GM21390 (cell line): ENCODE data around the gene CCDC136.

Experiments used
- ATAC-seq: cut with Tn5 transposase; IDR thresholded peaks from one replicate; pipeline ENCODE4 v1.9.1; 2021; ENCODE audit not compliant: unreplicated experiment

CCDC136 gene

DNA sequence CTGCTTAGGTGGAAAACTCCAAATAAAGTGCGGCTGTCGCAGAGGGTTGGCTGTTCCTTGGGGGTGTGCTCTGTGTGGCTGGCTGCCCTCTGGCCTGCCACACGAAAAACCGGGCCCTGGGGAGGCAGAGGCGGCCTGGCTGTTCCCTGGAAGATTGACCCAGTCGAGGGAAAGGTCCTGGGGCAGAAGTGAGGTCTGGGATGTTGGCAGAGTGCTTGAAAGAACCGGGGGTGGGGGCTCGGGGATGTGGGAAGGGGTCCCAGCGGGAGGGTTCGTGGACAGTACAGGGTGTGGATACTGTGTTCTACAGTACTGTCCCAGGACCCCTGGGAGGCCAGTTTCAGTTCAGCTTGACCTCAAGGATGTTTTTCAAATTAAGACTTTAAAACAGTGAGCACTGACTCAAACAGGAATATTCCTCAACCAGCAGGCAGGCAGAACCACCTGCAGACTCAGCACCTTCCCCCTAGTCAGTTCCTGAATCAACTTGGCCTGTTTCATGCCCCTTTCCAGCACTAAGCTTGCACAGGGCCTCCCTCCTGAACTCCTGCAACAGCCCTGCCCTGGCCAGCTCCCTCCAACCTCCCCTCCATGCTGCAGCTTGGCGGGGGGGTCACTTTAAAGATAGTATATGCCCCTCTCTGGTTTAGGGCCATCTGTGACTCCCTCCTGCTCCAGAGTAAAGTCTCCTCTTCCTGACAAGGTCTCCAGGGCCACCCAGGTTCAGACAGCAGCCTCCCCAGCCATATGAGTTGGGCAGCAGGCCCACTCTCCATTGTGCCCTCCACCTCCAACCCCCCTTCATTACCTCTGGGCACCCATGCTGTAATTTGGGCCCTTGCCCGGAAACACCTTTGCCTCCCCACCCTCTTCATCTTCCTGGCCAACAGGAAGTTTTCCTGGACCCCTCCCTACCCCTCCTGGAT is 67.7 kb downstream of the CCDC136 start:
- ATAC-seq = no peak

- no peak for ATAC-seq
Measured at GRCh38 chr7:128860158-128861073, 68.6 kb downstream of the CCDC136 start.

- no peak for ATAC-seq
Measured at GRCh38 chr7:128861957-128862570, 70.3 kb downstream of the CCDC136 start.

DNA sequence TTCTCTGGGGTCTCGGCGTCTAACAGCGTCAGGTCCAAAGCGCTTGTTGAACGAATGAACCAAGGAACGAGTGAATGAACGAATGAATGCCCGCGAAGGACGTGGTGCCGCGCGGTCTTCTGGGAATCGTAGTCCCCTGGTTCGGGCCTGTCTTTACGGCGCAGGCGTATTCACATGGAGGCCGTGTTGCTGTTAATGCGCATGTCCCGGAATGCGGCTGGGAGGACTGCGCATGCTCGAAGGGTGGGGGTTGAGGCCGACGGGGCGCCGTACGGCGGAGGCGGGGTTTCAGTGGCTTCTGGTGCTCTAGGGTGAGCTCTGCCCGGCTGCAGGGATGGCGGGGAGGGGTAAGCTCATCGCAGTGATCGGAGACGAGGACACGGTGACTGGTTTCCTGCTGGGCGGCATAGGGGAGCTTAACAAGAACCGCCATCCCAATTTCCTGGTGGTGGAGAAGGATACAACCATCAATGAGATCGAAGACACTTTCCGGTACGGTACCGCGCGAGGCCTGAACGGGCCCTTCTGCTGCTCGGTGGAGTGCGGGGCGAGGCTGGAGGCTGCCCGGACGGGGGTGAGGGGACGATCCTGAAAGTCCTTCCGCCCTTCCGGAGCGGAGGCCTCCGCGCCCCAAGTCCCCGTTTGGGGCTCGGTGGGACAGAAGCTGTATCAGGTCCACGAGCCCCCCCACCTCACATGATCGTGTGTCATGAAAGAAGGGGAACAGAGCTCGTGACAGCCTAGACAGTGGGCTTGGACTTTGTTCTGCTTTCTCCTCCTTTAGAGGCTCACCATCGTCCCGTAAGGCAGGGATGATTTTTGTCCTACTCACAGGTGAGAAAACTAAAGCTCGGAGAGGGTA is 71.0 kb downstream of the CCDC136 start, which contains the start of gene ATP6V1F:
ATP6V1F (plus strand) TSS at position 286 of the 862 bp plus-strand sequence; CDS start at position 335, 49 bp downstream.
- ATAC-seq = peak; percentile 78

DNA sequence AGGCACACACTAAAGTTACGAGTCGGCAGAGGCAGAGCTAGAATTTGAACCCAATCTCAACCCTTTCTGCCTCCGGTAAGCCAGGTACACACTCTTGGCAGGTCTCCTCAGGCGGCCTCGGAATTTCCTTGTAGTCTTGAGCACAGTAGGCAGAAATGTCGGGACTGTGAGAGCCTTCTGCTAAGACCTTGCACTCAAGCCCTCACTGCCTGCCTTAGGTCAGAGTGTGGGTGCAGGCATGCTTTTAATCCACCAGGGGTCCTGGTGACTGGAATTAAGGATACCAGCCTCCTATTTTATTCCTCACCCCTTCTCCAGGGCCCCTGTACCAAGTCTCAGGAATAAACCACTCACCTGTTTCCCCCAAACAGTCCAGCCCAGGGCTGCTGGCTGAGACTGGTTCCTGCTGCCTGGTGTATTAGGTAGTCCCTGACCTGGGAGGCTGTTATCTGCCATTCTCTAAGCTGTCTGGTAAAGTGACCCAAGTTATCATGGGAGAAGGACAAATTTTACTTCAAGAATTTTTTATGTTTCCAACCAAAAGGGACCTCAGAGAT is 71.7 kb downstream of the CCDC136 start:
- peak; percentile 47 for ATAC-seq

- no peak for ATAC-seq
Measured at GRCh38 chr7:128865303-128865702, 73.5 kb downstream of the CCDC136 start.

DNA sequence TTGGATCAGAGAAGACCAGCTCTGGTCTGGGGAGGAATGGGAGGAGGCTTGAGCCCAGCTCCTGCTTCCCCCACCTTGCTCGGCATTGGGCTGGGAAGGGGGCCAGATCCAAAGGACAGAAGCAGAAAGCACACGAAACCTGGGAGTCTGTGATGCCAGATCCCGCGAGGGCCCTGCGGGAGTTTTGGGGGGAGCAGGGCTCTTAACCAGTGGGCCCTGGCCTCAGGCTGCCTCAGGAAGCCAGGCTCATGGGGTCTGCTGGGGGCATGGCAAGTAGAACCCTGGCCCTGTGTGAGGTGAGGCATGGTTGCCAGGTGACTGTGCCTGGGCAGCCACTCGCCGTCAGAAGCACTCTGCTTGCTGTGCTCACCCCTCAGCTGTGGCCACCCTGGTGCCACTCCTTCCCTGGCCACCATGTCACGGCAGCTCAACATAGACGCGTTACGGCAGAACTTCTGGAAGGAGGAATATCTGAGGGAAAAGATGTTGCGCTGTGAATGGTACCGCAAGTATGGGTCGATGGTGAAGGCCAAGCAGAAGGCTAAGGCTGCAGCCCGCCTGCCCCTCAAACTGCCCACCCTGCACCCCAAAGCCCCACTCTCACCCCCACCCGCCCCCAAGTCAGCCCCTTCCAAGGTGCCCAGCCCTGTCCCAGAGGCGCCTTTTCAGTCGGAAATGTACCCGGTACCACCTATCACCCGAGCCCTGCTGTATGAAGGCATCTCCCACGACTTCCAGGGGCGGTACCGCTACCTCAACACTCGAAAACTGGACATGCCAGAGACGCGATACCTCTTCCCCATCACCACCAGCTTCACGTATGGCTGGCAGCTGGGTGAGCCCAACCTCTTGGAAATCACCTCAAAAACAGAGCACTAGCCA is 74.5 kb downstream of the CCDC136 start:
- no peak for ATAC-seq

- ATAC-seq = no peak
Measured at GRCh38 chr7:128867241-128867640, 75.5 kb downstream of the CCDC136 start.

GRCh38 chr7:128867842-128868623 is 76.3 kb downstream of the CCDC136 start:
- no peak for ATAC-seq

DNA sequence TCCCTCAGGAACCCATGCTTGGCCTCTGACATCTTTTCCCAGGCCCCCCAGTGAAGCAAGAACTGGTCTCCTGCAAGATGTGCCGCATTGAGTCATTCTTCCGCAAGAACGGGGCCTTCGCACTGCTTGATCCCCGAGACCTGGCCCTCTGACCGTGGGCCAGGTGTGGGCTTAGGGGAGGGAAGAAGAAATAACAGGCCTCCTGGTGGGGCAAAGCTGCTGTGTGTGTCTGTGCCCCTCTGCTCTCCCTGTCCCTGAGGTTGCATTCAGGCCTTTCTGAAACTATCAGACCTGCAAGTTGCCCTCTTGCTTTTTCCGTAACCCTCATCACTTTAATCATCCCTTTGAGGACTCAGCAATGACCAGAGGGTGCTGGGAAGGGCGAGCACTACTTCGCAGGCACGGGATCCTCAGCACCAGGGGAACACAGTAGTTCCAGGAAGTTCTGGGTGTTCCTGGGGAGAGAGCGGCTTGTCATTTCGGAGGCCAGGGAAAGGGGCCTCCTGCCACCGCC is 76.9 kb downstream of the CCDC136 start:
- ATAC-seq = no peak

GRCh38 chr7:128869138-128869943 is 77.6 kb downstream of the CCDC136 start:
- peak; percentile 74 for ATAC-seq

DNA sequence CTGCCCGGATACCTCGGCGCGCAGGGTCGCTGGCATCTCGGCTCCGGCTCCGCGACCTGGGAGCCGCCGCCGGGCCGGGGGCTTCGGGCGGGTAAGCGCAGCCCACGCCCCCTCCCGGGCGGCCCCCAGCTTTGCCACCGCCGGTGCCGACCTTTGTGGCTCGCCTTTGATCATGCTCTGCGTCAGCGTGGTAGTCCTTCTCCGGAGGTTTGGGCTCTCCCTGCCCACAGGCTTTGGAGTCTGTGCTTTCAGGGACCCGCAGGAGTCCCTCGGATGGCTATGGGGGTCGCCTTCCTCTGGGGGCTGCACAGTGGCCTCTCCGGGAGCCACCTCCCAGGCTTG is 78.1 kb downstream of the CCDC136 start:
- ATAC-seq = peak; percentile 19

DNA sequence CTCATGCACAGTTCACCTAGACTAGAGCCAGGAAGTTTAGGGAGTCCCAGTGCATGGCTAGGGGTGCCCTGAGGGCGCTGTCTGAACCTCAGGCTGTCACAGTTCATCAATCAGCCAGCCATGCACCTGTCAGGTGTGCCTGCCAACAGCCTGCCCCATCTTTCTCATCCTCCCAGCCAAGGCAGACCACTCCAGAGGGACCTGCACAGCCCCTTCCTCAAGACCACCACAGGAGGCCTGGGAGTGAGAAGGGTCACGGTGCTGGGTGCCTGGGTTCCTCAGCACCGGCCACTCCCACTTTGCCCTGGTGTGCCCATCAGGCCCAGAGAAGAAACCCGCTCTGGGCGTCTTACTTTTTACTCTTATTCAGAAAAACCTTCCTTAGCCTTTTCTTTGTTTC is 79.3 kb downstream of the CCDC136 start:
- ATAC-seq = no peak
